NB4 (cell line): ENCODE results near the gene PLA2G1B.

Source experiments
- DNase-seq: peaks from one replicate; pipeline ENCODE4 v3.0.0; 2010; ENCODE audit warnings: low read depth
- H3K4me3 ChIP-seq: one replicate; pipeline ENCODE4 v1.5.1; 2011; ENCODE audit warnings: mild to moderate bottlenecking, low read depth, low read length, moderate library complexity
- CTCF ChIP-seq: IDR thresholded peaks from one replicate; pipeline ENCODE4 v1.5.1; 2012; ENCODE audit warnings: low read depth, low read length
- MAX ChIP-seq: IDR thresholded peaks from 2 replicates; pipeline ENCODE4 v1.6.1; 2011; ENCODE audit warnings: low read depth, low read length
- MYC ChIP-seq: IDR thresholded peaks from 2 replicates; pipeline ENCODE4 v1.6.1; 2011; ENCODE audit warnings: low read depth, low read length
- POLR2A ChIP-seq: IDR thresholded peaks from 2 replicates; pipeline ENCODE4 v1.6.1; 2011; ENCODE audit warnings: mild to moderate bottlenecking; ENCODE audit not compliant: insufficient read length; ENCODE audit errors: extremely low read depth

Gene PLA2G1B

GRCh38 chr12:120367233-120367923, 39.8 kb upstream of the PLA2G1B start:
- no peak overlapping the region for H3K4me3 ChIP-seq
- TF ChIP-seq CTCF: peak; percentile 87
- no peak for TF ChIP-seq MAX
- TF ChIP-seq MYC: no peak
- peak; percentile 42 for DNase-seq

- no peak for TF ChIP-seq MYC
- no peak for TF ChIP-seq MAX
- no peak for TF ChIP-seq CTCF
- no peak for TF ChIP-seq POLR2A
- H3K4me3 ChIP-seq: no peak overlapping the region
- no peak for DNase-seq
These were observed 39.3 kb upstream of the PLA2G1B start for GRCh38 chr12:120366845-120367232.

- H3K4me3 ChIP-seq: no peak overlapping the region
- TF ChIP-seq MYC (no peak), POLR2A (no peak), MAX (no peak), CTCF (no peak)
- DNase-seq: no peak
These were observed 38.7 kb upstream of the PLA2G1B start for GRCh38 chr12:120366341-120366705.

GRCh38 chr12:120365675-120366340, 38.2 kb upstream of the PLA2G1B start:
- no peak for DNase-seq
- no peak for TF ChIP-seq MAX
- TF ChIP-seq CTCF: no peak
- no peak for TF ChIP-seq MYC
- no peak for TF ChIP-seq POLR2A
- no peak overlapping the region for H3K4me3 ChIP-seq

- no peak for TF ChIP-seq POLR2A
- no peak for TF ChIP-seq MYC
- no peak for TF ChIP-seq MAX
- TF ChIP-seq CTCF: no peak
- DNase-seq: no peak
- H3K4me3 ChIP-seq: no peak overlapping the region
These were observed 36.9 kb upstream of the PLA2G1B start for GRCh38 chr12:120364487-120364886.

GRCh38 chr12:120363274-120363855, 35.8 kb upstream of the PLA2G1B start:
- H3K4me3 ChIP-seq: no peak overlapping the region
- DNase-seq: no peak
- TF ChIP-seq CTCF (no peak), MAX (no peak), POLR2A (no peak), MYC (no peak)
